GM19035 (cell line): Measurements from ENCODE around the gene FHL3.
"Not testable (repeated sequence)": the region's sequence is repeated elsewhere in the genome, so short reads cannot be mapped to it uniquely, and the experiment has no call there.

ENCODE experiments used
- ATAC-seq: cut with Tn5 transposase; IDR thresholded peaks from one replicate; pipeline ENCODE4 v1.9.1; 2021; ENCODE audit not compliant: unreplicated experiment

The FHL3 gene

DNA sequence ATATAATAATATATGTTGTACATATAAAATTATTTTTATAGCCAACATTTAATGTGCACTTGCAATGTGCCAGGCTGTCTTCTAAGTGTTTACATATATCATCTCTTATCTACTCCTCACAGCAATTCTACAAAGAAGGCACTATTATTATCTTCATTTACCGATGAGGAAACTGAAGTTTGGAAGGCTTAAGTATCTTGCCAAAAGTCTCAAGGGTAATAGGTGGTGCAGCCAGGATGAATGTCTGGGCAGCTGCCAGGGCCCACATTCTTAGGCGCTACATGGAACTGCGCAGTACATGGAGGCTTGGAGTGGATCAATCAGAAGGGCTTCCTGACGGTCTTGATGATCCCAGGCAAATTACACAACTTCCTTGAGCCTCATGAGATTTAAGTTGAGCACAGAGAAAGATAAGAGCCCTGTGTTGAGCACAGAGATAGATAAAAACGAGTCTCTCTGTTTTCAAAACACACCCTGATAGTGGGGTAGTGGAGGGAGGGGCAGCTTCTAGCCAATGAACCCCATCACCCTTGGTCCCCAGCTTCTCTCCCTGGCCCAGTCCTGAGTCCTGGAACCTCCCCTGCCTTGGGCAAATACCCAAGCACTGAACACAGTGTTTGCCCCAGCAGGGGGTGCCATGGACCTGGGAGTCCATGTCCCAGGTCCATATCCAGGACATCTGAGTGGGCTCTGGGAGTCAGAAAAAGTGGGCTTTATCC, 32.1 kb upstream of the FHL3 start:
- ATAC-seq = no peak

- ATAC-seq = no peak
These were observed 29.6 kb upstream of the FHL3 start for GRCh38 chr1:38034871-38035270.

DNA sequence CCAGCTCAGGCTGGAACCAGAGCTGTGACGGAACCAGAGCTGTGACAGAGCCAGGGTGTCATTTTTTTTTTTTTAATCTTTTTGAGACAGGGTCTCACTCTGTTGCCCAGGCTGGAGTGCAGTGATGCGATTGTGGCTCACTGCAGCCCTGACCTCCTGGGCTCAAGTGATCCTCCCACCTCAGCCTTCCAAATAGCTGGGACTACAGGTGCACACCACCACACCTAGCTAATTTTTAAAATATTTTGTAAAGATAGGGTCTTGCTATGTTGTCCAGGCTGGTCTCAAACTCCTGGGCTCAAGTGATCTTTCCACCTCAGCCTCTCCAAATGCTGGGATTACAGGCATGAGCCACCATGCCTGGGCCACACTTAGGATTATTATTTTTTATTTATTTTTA, 27.7 kb upstream of the FHL3 start:
- ATAC-seq = not testable (repeated sequence)

DNA sequence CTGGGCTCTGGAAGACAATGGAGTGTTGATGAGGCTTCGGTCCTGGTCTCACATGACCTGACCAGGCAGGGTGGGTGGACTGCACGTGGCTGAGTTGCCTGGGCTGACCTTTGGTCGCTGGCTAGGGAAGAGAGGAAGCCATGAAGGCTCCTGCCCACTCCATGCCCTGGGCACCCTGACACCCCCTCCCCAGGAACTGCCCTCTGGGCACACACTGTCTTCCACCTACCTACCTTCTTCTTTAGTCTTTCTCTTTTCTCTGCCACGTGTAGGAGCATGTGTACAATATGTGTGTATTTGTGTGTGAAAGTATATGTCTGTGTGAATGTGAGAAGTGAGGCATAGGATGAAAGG, 26.2 kb upstream of the FHL3 start:
- ATAC-seq = no peak

GRCh38 chr1:38030596-38031512, 25.5 kb upstream of the FHL3 start:
- no peak for ATAC-seq

DNA sequence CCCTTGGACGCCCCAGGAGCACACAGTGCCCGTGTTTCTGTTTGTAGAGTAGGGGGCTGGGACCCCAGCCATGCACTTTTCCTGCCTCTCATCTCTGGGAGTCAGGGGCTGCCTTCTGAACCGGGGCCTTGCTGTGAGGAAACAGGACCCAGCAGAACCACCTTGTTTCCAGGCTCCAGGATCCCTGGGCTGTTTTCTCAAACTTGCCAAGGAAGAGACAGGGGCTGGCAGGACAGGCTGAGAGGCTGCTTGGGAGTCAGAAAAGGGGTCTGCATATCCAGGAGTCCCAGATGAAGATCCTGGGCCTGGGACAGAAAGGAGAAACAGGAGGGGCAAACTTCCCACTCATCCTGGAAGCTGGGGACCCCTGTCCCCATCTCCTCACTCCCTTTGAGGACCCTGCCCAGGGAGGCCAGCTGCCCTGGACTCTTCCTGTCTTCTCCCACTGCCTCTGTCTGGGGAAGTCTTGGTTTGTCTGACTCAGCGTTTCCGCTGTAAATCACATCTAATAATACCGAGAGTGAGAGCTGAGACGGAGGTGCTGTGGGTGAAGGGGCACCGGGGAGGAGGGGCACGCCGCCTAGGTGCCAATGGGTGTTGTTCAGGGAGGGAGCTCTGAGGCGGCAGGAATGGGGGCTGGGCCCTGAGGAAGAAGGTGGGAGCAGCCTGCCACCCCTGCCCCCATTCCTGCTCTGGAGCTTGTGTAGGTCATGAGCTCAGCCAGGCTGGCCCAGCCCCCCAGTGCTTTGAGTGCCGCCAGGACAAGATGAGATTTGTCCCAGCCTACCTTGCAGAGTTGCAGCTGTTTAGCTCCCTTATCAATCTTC, 24.6 kb upstream of the FHL3 start:
- peak; percentile 46 for ATAC-seq

DNA sequence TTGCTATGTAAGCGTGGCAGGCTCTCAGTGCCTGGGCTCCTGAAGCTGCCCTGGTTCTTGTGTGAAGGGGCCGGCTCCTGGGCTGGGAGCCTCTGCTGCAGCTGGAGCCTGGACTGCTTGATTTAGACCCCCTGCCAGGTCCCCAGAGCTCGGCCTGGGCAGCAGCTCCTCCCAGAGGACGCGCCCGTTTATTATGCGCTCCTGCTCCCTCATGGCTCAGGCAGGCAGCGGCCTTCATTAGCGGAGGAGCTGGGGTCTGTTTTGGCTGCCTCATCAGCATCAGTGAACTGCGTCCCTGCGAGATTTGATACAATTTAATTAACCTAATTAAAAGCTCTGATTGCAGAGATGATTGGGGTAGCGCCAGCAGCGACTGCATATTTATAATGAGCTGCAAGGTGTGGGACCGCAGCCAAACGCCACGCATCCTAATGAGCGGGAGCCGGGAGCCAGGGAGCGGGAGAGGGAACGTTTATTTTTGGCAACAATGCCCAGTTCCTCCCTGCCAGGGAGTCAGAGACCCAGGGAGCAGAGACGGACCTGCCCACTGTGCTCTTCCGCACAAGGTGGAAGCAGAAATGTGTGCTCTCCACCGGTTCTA, 23.9 kb upstream of the FHL3 start:
- ATAC-seq = no peak

- ATAC-seq = no peak
These were observed 23.4 kb upstream of the FHL3 start for GRCh38 chr1:38028671-38029070.

DNA sequence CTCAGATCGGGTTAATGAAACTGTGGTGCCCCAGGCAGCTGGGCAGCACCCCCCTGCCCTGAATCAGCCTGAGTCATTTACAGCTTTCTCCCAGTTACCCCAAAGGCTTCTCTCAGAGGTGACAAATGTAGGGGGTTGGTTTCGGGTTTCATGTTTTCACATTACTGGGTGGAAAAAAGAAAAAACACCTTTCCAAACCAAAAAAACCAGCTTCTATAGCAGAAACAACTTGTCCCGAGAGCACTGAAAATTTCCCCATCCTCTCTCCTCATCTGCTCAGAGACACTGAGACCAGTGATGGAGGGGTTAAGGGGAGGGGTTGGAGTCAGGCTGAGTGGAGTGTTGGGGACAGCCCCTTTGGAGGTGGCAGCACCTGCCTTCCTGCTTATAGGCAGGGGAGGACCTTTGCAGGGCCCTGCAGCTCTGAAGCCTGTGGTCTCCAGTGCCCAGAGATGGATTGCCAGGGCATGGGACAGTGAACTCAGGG, 22.8 kb upstream of the FHL3 start:
- ATAC-seq = peak; percentile 54

DNA sequence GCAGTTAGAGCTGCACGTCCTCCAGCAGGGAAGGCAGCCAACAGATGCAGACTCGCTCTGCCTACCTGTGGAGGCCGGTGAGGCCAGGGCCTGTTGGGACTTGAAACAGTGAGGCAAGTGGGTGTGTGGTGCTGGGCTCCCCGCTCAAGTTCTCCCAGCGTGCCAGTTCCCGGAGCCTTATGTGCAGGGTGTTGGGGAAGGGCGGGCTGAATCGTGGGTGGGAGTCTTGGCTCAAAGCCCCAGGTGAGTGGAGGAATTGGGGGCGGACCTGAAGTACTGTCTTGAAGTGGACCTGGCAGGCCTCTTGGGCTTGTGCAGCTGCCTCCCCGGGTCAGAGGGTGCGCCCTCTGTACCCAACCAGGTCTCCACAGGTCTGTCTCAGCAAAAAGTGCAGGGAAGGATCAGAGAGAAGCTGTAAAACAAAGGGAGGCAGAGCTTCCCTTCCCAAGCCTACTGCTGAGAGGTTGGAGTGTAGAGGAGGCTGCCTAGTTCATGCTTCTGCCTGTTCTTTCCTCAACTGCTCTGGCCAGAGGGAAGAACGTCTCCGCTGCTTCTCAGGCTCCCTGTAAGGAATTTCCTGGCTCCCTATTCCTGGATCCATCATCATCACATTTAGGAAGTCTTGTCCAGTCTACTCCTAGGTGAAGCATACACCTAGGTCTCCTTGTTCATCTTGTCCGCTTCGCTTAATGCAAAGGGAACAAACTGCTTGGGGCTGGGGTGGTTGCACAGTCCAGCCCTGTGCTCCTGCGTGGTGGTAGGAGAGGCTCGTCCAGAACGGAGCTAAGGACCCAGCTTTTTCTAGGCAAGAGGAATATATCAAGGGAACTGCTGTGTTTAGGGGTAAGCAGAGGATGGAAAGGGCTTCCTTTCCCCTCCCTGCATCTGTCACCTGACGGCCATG, 22.1 kb upstream of the FHL3 start:
- no peak for ATAC-seq

- no peak for ATAC-seq
These were observed 21.4 kb upstream of the FHL3 start for GRCh38 chr1:38026592-38027200.

GRCh38 chr1:38025664-38026063, 20.4 kb upstream of the FHL3 start:
- ATAC-seq = no peak

GRCh38 chr1:38025233-38025632, 19.9 kb upstream of the FHL3 start:
- no peak for ATAC-seq

DNA sequence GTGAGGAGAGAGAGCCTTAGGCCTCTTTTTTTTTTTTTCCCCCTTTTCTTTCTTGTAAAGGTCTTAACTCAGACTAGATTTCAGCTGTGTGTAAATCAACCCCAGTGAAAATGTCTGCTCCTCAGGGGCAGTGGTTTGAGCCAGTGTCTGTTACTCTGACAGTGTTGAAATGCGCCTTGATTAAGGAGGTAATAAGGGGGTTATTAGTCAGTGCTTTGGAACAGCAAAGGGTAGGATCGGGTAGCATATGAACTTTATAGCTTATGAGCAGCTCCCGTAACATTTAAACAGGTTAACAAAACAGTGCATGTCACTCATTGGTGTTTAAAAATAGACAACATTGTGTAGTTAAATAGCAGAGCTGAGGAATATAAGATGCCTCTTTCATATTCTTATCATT, 17.5 kb upstream of the FHL3 start:
- ATAC-seq = no peak

GRCh38 chr1:38021969-38022368, 16.7 kb upstream of the FHL3 start:
- no peak for ATAC-seq

GRCh38 chr1:38020396-38020795, 15.1 kb upstream of the FHL3 start:
- ATAC-seq = no peak

DNA sequence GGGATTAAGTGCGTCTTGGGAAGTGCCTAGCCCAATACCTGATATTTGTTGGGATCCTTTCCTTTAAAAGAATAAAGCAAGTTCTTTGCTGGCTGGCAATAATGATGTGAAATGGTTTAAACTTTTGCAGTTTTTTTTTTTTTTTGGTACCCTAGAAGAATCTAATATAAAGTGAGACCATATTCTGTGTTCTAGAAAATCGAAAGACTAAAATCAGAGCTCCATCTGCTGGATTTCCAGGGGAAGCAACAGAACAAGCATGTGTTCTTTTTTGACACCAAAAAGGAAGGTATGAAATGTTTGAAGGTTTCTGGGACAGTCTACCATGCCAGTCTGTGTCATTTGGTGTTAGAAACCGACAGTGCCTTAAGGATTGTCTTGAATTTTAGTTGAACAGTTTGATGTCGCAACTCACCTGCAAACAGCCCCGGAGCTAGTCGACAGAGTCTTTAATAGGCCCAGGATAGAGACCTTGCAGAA, 13.6 kb upstream of the FHL3 start:
- ATAC-seq = no peak

GRCh38 chr1:38015978-38016725, 10.8 kb upstream of the FHL3 start:
- ATAC-seq = no peak
